Skeletal muscle satellite cell (primary cell): Measurements from ENCODE around the gene CACNB1. TPM values are rescaled to one million over a fixed set of nuclear protein-coding genes. Genes with fewer than 3 reads are reported as not detected.

ENCODE experiments used
- H3K27me3 ChIP-seq: 2 replicates; pipeline ENCODE4 v1.7.0; 2013; ENCODE audit warnings: low read length; ENCODE audit not compliant: control insufficient read depth, insufficient read depth
- H3K36me3 ChIP-seq: 2 replicates; pipeline ENCODE4 v1.7.0; 2013; ENCODE audit warnings: mild to moderate bottlenecking, control low read depth, low read length; ENCODE audit not compliant: insufficient read depth
- H3K4me1 ChIP-seq: 2 replicates; pipeline ENCODE4 v1.7.0; 2013; ENCODE audit warnings: low read length; ENCODE audit not compliant: control insufficient read depth, insufficient read depth
- H3K4me2 ChIP-seq: 2 replicates; pipeline ENCODE4 v1.7.0; 2013; ENCODE audit warnings: mild to moderate bottlenecking, low read length
- H3K4me3 ChIP-seq: 2 replicates; pipeline ENCODE4 v1.7.0; 2013; ENCODE audit warnings: low read length
- H3K9ac ChIP-seq: 2 replicates; pipeline ENCODE4 v1.7.0; 2013; ENCODE audit warnings: mild to moderate bottlenecking, low read depth, low read length, moderate library complexity
- H3K9me3 ChIP-seq: replicated peaks from 2 replicates; pipeline ENCODE4 v1.7.0; 2013; ENCODE audit warnings: mild to moderate bottlenecking, control low read depth, low read length
- total RNA-seq: library from RNA; depleted of rRNA; stranded (reverse); fragments of >200 nt; gene quantifications from 2 replicates; pipeline ENCODE4 v1.2.3, GENCODE V29; 2012; rRNA removed

Gene CACNB1
- total RNA-seq: 4.6 and 5.9 TPM in 2 replicates

- Histone ChIP-seq H3K9me3 (no peaks in the 10 kb centered on the region), H3K9ac (peak within 1 kb of the TSS; percentile 82)
Measured at GRCh38 chr17:39197380-39198185, at the start of gene CACNB1. TSS of gene CACNB1 (minus strand) at chr17:39197669. CDS start at chr17:39197495, 174 bp downstream.

GRCh38 chr17:39246274-39246673 is 48.8 kb upstream of the CACNB1 start:
- no peaks in the 10 kb centered on the region for H3K4me1 ChIP-seq

More at GRCh38 chr17:39197380-39198185, at the start of gene CACNB1:
- Histone ChIP-seq H3K36me3 (peaks cover 37% of the 10 kb centered on the region), H3K4me1 (peaks cover 48% of the 10 kb centered on the region), H3K4me2 (peak within 1 kb of the TSS; percentile 85), H3K27me3 (no peaks in the 10 kb centered on the region), H3K4me3 (peak within 1 kb of the TSS; percentile 88)

GRCh38 chr17:39244600-39245570 is 47.4 kb upstream of the CACNB1 start:
- no peaks in the 10 kb centered on the region for H3K27me3 ChIP-seq
- H3K4me1 ChIP-seq: no peaks in the 10 kb centered on the region
- H3K36me3 ChIP-seq: no peaks in the 10 kb centered on the region
- no peaks in the 10 kb centered on the region for H3K9me3 ChIP-seq
- H3K9ac ChIP-seq: no peak overlapping the region
- H3K4me2 ChIP-seq: no peak overlapping the region
- no peak overlapping the region for H3K4me3 ChIP-seq

More at GRCh38 chr17:39246274-39246673, 48.8 kb upstream of the CACNB1 start:
- Histone ChIP-seq H3K9me3 (no peaks in the 10 kb centered on the region), H3K9ac (no peak overlapping the region), H3K4me3 (no peak overlapping the region), H3K27me3 (no peaks in the 10 kb centered on the region), H3K4me2 (no peak overlapping the region), H3K36me3 (no peaks in the 10 kb centered on the region)

GRCh38 chr17:39244016-39244599 is 46.6 kb upstream of the CACNB1 start:
- H3K9ac ChIP-seq: no peak overlapping the region

GRCh38 chr17:39243155-39243554 is 45.7 kb upstream of the CACNB1 start:
- no peaks in the 10 kb centered on the region for H3K27me3 ChIP-seq
- H3K4me1 ChIP-seq: peaks cover 8% of the 10 kb centered on the region
- no peak overlapping the region for H3K4me2 ChIP-seq
- H3K36me3 ChIP-seq: no peaks in the 10 kb centered on the region
- H3K4me3 ChIP-seq: no peak overlapping the region
- no peak overlapping the region for H3K9ac ChIP-seq
- H3K9me3 ChIP-seq: no peaks in the 10 kb centered on the region

More at GRCh38 chr17:39244016-39244599, 46.6 kb upstream of the CACNB1 start:
- H3K4me1 ChIP-seq: no peaks in the 10 kb centered on the region
- H3K4me3 ChIP-seq: no peak overlapping the region
- H3K4me2 ChIP-seq: no peak overlapping the region
- no peaks in the 10 kb centered on the region for H3K27me3 ChIP-seq
- no peaks in the 10 kb centered on the region for H3K36me3 ChIP-seq
- H3K9me3 ChIP-seq: no peaks in the 10 kb centered on the region

GRCh38 chr17:39240631-39241030 is 43.2 kb upstream of the CACNB1 start:
- Histone ChIP-seq H3K27me3 (no peaks in the 10 kb centered on the region), H3K4me1 (peaks cover 10% of the 10 kb centered on the region)

GRCh38 chr17:39239640-39240314 is 42.3 kb upstream of the CACNB1 start:
- Histone ChIP-seq H3K36me3 (no peaks in the 10 kb centered on the region), H3K4me1 (peaks cover 10% of the 10 kb centered on the region), H3K9me3 (no peaks in the 10 kb centered on the region), H3K4me3 (no peak overlapping the region), H3K4me2 (no peak overlapping the region), H3K27me3 (no peaks in the 10 kb centered on the region), H3K9ac (no peak overlapping the region)

More at GRCh38 chr17:39240631-39241030, 43.2 kb upstream of the CACNB1 start:
- Histone ChIP-seq H3K4me2 (no peak overlapping the region), H3K4me3 (no peak overlapping the region), H3K36me3 (no peaks in the 10 kb centered on the region), H3K9me3 (no peaks in the 10 kb centered on the region), H3K9ac (no peak overlapping the region)

- Histone ChIP-seq H3K9me3 (no peaks in the 10 kb centered on the region), H3K27me3 (no peaks in the 10 kb centered on the region), H3K36me3 (no peaks in the 10 kb centered on the region), H3K4me3 (peak overlapping the region; percentile 39), H3K4me2 (peak overlapping the region; percentile 63), H3K9ac (no peak overlapping the region), H3K4me1 (peaks cover 10% of the 10 kb centered on the region)
Measured at GRCh38 chr17:39238311-39238972, 41.0 kb upstream of the CACNB1 start.

GRCh38 chr17:39237586-39237985 is 40.1 kb upstream of the CACNB1 start:
- Histone ChIP-seq H3K9ac (no peak overlapping the region), H3K27me3 (no peaks in the 10 kb centered on the region), H3K9me3 (no peaks in the 10 kb centered on the region), H3K36me3 (no peaks in the 10 kb centered on the region), H3K4me1 (peaks cover 10% of the 10 kb centered on the region), H3K4me2 (no peak overlapping the region), H3K4me3 (no peak overlapping the region)

GRCh38 chr17:39236981-39237441 is 39.5 kb upstream of the CACNB1 start:
- no peak overlapping the region for H3K4me3 ChIP-seq
- no peaks in the 10 kb centered on the region for H3K27me3 ChIP-seq
- H3K9ac ChIP-seq: no peak overlapping the region
- peaks cover 14% of the 10 kb centered on the region for H3K4me1 ChIP-seq
- no peaks in the 10 kb centered on the region for H3K9me3 ChIP-seq
- H3K36me3 ChIP-seq: no peaks in the 10 kb centered on the region
- H3K4me2 ChIP-seq: no peak overlapping the region
